SU-DHL-6 (cell line): ENCODE data around the gene ELF2.
A peak's percentile ranks its signal among the peaks of the same experiment; 100 is the strongest.
"Not testable (repeated sequence)": the region's sequence is repeated elsewhere in the genome, so short reads cannot be mapped to it uniquely, and the experiment has no call there.

ENCODE experiments used
- H2AFZ ChIP-seq: fragments of 200-600 bp; sonication (generic); 2 replicates; pipeline ENCODE4 v1.6.1; 2014; ENCODE audit warnings: low read depth, mild to moderate bottlenecking, moderate library complexity, mixed read lengths, antibody characterized with exemption, low read length; ENCODE audit not compliant: severe bottlenecking
- H3F3A ChIP-seq: fragments of 200-600 bp; shearing (Covaris generic); 2 replicates; pipeline ENCODE4 v1.6.0; 2016; ENCODE audit warnings: antibody characterized with exemption, mild to moderate bottlenecking; ENCODE audit not compliant: insufficient read depth
- H3K27ac ChIP-seq: fragments of 200-600 bp; sonication (generic); 2 replicates; pipeline ENCODE4 v1.5.1; 2016; ENCODE audit warnings: low read depth, mild to moderate bottlenecking, low read length, moderate library complexity, mixed read lengths
- H3K27me3 ChIP-seq: fragments of 200-600 bp; sonication (generic), shearing (Covaris generic); 2 replicates; pipeline ENCODE4 v1.6.0; 2014; ENCODE audit warnings: mild to moderate bottlenecking, low read length
- H3K36me3 ChIP-seq: fragments of 200-600 bp; sonication (generic); 2 replicates; pipeline ENCODE4 v1.6.1; 2014; ENCODE audit warnings: mild to moderate bottlenecking, low read length, mixed read lengths
- H3K4me2 ChIP-seq: fragments of 300-600, 200-600 bp; shearing (Covaris generic), sonication (generic); 2 replicates; pipeline ENCODE4 v1.6.0; 2014; ENCODE audit warnings: low read length, low read depth, mild to moderate bottlenecking; ENCODE audit not compliant: poor library complexity, severe bottlenecking
- H3K4me3 ChIP-seq: fragments of 200-600 bp; sonication (generic); 2 replicates; pipeline ENCODE4 v1.5.1; 2014; ENCODE audit warnings: antibody characterized with exemption, low read length, mild to moderate bottlenecking, mixed read lengths; ENCODE audit not compliant: insufficient read depth, poor library complexity, severe bottlenecking
- H3K79me2 ChIP-seq: fragments of 200-600 bp; sonication (generic); 2 replicates; pipeline ENCODE4 v1.6.1; 2014; ENCODE audit warnings: mild to moderate bottlenecking, low read length, moderate library complexity; ENCODE audit not compliant: insufficient read depth
- H3K9ac ChIP-seq: fragments of 200-600 bp; sonication (generic); 2 replicates; pipeline ENCODE4 v1.7.0; 2014; ENCODE audit warnings: mild to moderate bottlenecking, low read length
- H3K9me2 ChIP-seq: fragments of 200-600 bp; sonication (generic); replicated peaks from 2 replicates; pipeline ENCODE4 v1.6.1; 2014; ENCODE audit warnings: low read length; ENCODE audit not compliant: insufficient read depth
- H3K9me3 ChIP-seq: fragments of 200-600 bp; sonication (generic); 2 replicates; pipeline ENCODE4 v1.6.1; 2014; ENCODE audit warnings: low read length, mixed read lengths; ENCODE audit not compliant: insufficient read depth
- H4K20me1 ChIP-seq: fragments of 200-600 bp; sonication (generic); 2 replicates; pipeline ENCODE4 v1.6.1; 2014; ENCODE audit warnings: low read depth, mild to moderate bottlenecking, antibody characterized with exemption, low read length, moderate library complexity, mixed read lengths
- CTCF ChIP-seq: fragments of 200-600 bp; sonication (generic); IDR thresholded peaks from one replicate; pipeline ENCODE4 v1.5.1; 2017; ENCODE audit warnings: antibody characterized with exemption, mild to moderate bottlenecking, low read length, moderate library complexity; ENCODE audit not compliant: insufficient read depth, poor library complexity, severe bottlenecking
- EZH2phosphoT487 ChIP-seq: fragments of 200-600 bp; sonication (generic), shearing (Covaris generic); conservative IDR thresholded peaks from 2 replicates; pipeline ENCODE4 v1.6.1; 2018; ENCODE audit warnings: mild to moderate bottlenecking, antibody characterized with exemption, low read length, moderate library complexity, mixed read lengths

The ELF2 gene

DNA sequence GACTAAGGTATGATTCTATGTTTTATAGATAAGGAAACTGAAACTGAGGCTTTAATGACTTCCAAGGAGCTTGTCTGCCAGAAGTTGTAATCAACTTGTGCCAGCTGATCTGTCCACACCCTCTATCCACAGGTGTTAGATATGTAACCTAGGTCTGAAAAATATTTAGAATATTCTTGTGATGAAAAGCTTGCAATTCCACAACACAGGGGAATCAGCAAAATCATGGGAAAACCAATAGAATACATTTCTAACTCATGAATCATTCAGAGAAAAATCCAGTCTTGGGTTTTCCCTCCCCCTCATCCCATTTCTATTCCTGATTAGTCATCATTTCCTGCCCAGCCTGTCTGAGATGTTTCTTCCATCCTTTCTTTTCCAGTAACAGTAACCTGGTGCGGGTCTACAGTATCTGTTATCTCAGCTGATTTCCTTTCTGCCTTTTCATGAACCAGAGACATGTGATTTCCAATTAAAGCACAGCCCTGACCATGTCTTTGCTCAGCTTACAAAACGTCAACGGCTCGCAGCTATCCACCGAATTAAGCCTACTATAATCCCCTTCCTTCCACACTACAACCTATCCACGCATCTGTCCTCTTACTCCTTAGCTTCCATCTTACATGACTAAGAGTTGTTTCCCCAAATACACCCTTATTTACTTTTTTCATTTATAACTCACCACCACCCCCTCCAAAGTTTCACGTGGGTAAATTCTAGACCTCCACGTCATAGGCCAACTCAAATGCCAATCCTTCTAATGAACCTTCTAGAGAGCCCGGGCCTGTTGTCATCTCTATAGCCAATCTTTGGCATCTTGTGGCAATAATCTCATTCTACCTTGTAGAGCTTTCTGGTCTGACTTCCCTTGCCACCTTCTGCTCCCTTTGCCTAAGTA is 162.4 kb downstream of the ELF2 start:
- H3K79me2 ChIP-seq: peaks cover 35% of the 10 kb centered on the region
- H2AFZ ChIP-seq: peak overlapping the region; percentile 82
- H3K9ac ChIP-seq: peak overlapping the region; percentile 79
- TF ChIP-seq EZH2phosphoT487: no peak
- TF ChIP-seq CTCF: no peak
- H3K9me3 ChIP-seq: no peaks in the 10 kb centered on the region
- no peaks in the 10 kb centered on the region for H3K9me2 ChIP-seq
- H3K4me2 ChIP-seq: peak overlapping the region; percentile 63
- H3K27me3 ChIP-seq: no peaks in the 10 kb centered on the region
- peak overlapping the region; percentile 28 for H3K4me3 ChIP-seq
- H4K20me1 ChIP-seq: no peaks in the 10 kb centered on the region
- H3F3A ChIP-seq: 0 out of 2 replicates have a peak, but pooled peaks cover 4% of the 10 kb centered on the region
- H3K27ac ChIP-seq: no peak overlapping the region
- no peaks in the 10 kb centered on the region for H3K36me3 ChIP-seq

- H3K36me3 ChIP-seq: no peaks in the 10 kb centered on the region
Measured at GRCh38 chr4:139011225-139011950, 165.6 kb downstream of the ELF2 start.

DNA sequence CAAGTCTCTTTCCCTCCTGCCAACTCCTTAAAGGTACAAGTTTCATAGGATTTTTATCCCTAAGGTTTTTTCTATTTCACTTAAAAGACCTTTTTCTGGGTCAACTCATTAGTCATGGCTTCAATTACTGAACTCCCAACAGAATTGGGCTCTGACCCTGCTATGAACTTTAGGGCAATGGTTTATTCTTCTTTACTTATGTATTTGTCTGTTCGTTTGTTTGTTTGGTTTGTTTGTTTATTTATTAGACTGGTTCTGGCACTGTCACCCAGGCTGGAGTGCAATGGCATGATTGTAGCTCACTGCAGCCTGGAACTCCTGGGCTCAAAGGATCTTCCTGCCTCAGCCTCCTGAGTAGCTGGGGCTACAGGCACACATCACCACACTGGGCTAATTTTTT is 167.3 kb downstream of the ELF2 start:
- Histone ChIP-seq H3K9me3 (no peaks in the 10 kb centered on the region), H3K36me3 (no peaks in the 10 kb centered on the region), H3K4me2 (no peak overlapping the region), H3K27me3 (no peaks in the 10 kb centered on the region), H4K20me1 (no peaks in the 10 kb centered on the region), H3F3A (no peaks in the 10 kb centered on the region), H3K9ac (no peak overlapping the region), H3K9me2 (no peaks in the 10 kb centered on the region), H3K27ac (no peak overlapping the region), H3K79me2 (no peaks in the 10 kb centered on the region), H2AFZ (no peak overlapping the region), H3K4me3 (no peak overlapping the region)
- TF ChIP-seq EZH2phosphoT487 (no peak), CTCF (no peak)

More at GRCh38 chr4:139011225-139011950, 165.6 kb downstream of the ELF2 start:
- H3K9ac ChIP-seq: no peak overlapping the region
- H4K20me1 ChIP-seq: no peaks in the 10 kb centered on the region
- no peak overlapping the region for H3K4me3 ChIP-seq
- TF ChIP-seq CTCF: no peak
- no peak for TF ChIP-seq EZH2phosphoT487
- no peak overlapping the region for H2AFZ ChIP-seq
- peaks cover 4% of the 10 kb centered on the region for H3K79me2 ChIP-seq
- H3F3A ChIP-seq: no peaks in the 10 kb centered on the region
- no peak overlapping the region for H3K27ac ChIP-seq
- H3K9me2 ChIP-seq: no peaks in the 10 kb centered on the region
- no peak overlapping the region for H3K4me2 ChIP-seq
- H3K27me3 ChIP-seq: no peaks in the 10 kb centered on the region
- no peaks in the 10 kb centered on the region for H3K9me3 ChIP-seq

GRCh38 chr4:139008278-139008677 is 168.7 kb downstream of the ELF2 start:
- not testable (repeated sequence) for H3K36me3 ChIP-seq, H3K9me2 ChIP-seq, H3K79me2 ChIP-seq, H4K20me1 ChIP-seq, H3K4me3 ChIP-seq, H2AFZ ChIP-seq, H3F3A ChIP-seq, H3K27ac ChIP-seq, H3K9me3 ChIP-seq, H3K27me3 ChIP-seq, H3K4me2 ChIP-seq, H3K9ac ChIP-seq
